GM13976 (cell line): ENCODE measurements around the gene ZNF525.
"Not testable (repeated sequence)": the region's sequence is repeated elsewhere in the genome, so short reads cannot be mapped to it uniquely, and the experiment has no call there.

Experiments
- DNase-seq: peaks from one replicate; pipeline ENCODE4 v3.0.0; 2012; ENCODE audit warnings: low spot score
- in situ Hi-C: fragments of 300-500 bp; cut with MboI; formaldehyde crosslinking; loops from one replicate; pipeline ENCODE4 v1.12.0; 2022; ENCODE audit warnings: low sequenced_read_pairs, mixed read lengths, inconsistent platforms; ENCODE audit not compliant: unreplicated experiment
- TF ChIP-seq, protein P1 (sequence below): IDR thresholded peaks from 2 replicates; pipeline ENCODE4 v1.5.1; 2012; ENCODE audit warnings: borderline replicate concordance, mild to moderate bottlenecking; ENCODE audit not compliant: insufficient read depth; ENCODE audit errors: extremely low read depth, missing control alignments, control extremely low read depth

ZNF525 gene

GRCh38 chr19:53388168-53388567 is 22.7 kb downstream of the ZNF525 start:
- in situ Hi-C loops, result no loop called here

DNA sequence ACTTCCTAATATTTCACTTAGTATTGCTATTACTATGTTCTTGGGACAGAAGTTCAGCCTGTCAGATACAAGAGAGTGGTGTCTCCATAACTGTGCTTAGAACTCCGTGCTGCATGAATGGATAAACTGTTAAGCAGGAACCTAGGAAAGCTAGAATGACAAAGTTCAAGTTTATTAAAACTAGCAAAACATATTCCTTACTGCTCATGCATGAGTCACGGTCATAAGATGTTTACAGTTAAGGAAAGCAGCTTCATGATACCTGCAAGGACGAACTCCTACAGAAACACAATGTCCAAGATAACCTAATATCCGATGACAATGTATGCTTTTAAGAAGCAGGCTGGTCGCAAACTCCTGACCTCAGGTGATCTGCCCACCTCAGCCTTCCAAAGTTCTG is 23.4 kb downstream of the ZNF525 start:
- in situ Hi-C loops, result no loop called here
- no peak for DNase-seq

More at GRCh38 chr19:53388168-53388567, 22.7 kb downstream of the ZNF525 start:
- DNase-seq, result no peak
- TF ChIP-seq, protein P1, sequence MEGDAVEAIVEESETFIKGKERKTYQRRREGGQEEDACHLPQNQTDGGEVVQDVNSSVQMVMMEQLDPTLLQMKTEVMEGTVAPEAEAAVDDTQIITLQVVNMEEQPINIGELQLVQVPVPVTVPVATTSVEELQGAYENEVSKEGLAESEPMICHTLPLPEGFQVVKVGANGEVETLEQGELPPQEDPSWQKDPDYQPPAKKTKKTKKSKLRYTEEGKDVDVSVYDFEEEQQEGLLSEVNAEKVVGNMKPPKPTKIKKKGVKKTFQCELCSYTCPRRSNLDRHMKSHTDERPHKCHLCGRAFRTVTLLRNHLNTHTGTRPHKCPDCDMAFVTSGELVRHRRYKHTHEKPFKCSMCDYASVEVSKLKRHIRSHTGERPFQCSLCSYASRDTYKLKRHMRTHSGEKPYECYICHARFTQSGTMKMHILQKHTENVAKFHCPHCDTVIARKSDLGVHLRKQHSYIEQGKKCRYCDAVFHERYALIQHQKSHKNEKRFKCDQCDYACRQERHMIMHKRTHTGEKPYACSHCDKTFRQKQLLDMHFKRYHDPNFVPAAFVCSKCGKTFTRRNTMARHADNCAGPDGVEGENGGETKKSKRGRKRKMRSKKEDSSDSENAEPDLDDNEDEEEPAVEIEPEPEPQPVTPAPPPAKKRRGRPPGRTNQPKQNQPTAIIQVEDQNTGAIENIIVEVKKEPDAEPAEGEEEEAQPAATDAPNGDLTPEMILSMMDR, result no peak

GRCh38 chr19:53389571-53389970 is 24.1 kb downstream of the ZNF525 start:
- DNase-seq, result no peak
- in situ Hi-C loops, result no loop called here
- TF ChIP-seq, protein P1, result no peak

More for the DNA sequence above, 23.4 kb downstream of the ZNF525 start:
- TF ChIP-seq, protein P1, result no peak

GRCh38 chr19:53389978-53390377 is 24.5 kb downstream of the ZNF525 start:
- DNase-seq, result no peak
- in situ Hi-C loops, result no loop called here
- TF ChIP-seq, protein P1, result no peak

GRCh38 chr19:53394522-53394973 is 29.0 kb downstream of the ZNF525 start:
- DNase-seq, result no peak
- in situ Hi-C loops, result no loop called here

DNA sequence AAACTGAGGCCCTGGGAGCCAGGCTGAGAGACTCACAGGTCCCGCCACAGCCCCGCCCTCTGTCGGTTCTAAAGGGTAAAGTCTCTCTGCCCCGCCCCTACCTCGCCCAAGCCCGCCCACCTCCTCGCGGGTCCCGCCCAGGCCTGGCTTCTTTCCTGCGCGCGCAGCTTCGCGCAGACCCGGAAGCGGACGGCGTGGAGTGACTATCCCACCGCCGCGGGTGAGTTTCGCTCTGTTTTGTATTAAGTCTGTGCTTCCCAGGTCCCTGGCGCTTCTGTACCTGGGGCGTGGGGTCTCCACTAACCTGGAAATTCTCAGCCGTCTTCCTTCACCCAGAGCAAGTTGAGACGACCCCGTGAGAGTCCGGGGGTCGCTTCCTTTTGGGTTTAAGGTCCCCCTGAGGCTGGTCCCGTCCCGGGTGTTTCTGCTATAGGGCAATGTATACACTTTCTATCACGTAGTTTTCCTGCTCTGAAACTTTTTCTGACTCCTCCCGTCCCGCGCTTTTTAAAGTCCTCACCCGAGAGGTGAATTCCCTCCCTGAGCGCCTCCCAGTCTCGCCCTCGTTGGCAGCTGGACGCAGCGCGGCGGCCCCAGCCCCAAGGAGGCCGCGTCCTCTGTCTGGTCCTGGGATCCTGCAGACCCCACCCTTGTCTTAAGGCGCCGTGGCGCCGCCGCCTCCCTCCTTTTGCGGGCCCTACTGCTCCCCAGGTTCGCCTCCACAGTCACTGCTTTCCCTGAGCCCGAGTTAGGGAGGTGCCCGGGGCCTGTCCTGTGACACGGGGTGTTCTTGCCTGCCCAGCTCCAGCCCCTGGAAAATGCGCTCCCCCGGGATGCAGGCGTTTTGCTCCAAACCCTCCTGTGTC is 29.7 kb downstream of the ZNF525 start, which contains the start of gene ZNF765:
ZNF765 (plus strand) TSS at position 176 of the 866 bp plus-strand sequence. CDS start 2,867 bp downstream, outside the sequence.
- peak; percentile 94 for DNase-seq
- in situ Hi-C loops, result no loop called here
- TF ChIP-seq, protein P1, result no peak

More at GRCh38 chr19:53394522-53394973, 29.0 kb downstream of the ZNF525 start:
- TF ChIP-seq, protein P1, result no peak

DNA sequence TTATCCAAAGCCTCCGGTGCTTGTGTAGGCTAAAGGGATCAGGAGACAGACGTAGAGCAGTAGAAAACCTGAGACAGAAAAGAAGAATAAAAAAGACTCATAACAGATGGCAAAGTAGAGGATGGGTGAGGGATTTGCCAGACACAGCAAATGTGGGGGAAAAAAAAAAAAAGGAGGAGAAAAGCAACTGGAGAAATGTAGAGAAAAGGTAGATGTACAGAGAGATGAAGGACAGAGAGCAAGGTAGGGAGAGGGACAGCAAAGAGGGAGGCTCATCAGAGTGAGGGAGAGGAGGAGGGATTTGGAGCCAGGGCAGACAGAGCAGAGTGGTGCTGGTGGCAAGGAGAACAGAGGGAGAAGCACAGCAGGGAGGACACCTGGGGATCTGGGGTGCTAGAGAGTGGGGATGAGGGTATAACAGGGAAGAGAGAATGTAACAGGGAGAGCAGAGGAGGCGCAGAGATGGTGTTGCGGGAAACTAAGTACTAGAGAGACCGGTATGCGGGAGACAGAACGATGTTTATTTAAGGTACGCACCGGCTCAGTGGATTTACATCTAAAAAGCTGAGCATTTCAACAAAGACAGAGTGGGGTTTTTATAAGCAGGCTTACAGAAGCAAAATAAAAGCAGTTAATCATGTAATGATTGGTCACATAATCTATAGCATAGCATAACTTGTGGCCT is 30.5 kb downstream of the ZNF525 start:
- in situ Hi-C loops, DNase-seq: not testable (repeated sequence)
